ENCODE measurements around the gene ZSCAN31.

The ZSCAN31 gene

DNA sequence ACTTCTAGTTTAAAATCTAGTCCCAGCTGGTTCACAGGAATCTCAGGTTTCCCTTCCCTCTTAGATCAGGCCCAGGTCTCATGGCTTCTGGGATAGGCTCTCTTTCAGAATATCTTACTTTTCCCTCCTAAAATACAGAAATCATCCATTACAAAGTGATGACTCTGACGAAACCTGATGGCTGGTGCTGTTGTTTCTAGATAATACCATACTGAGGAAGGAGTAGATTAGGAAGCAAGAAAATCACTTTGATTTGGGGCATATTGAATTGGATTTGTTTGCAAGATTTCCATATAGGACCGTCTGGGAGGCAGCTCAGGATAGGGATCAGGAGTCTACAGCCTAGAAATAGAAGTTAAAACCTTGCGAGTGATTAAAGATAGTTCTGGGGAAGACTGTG, 17.4 kb upstream of the ZSCAN31 start:
- DNase-seq (ENCODE audit: low read depth, low spot score) = no peak

DNA sequence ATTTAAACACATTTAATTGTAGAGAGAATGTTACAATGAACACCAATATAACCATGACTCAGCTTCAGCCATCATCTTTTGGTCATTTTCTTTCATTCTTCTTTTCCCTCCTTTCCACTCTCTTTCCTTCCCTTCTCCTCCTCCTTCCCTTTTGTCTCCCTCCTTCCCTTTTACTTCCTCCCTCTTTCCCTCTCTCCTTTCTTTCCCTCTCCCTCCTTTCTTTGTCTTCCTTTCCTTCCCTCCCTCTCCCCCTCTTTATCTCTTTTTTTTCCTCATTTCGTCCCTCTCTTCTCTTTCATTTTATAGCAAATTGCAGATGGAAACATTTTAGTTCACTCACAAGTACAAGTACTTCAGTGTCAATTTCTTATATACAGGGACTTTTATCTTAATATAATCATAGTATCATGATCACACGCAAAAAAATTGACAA, 15.6 kb upstream of the ZSCAN31 start:
- no peak for DNase-seq (ENCODE audit: low read depth, low spot score)

DNA sequence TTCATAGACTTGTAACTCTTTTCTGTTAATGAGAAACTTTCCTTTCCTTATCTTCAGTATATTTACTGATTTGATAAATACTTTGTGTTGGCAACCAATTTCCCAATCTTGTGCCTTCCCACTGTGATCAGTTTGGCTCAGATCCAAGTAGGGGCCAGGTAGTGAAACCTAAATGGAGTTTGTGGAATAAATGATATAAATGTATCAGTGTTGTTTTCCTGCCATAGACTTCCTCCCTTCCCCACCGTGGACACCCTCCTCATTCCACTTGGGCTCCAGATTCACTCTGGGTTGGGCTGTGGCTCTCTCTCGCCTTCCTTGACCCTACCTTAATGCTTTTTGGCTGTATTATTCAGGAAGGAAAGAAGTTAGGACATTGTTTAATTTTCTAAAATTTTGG, 15.1 kb upstream of the ZSCAN31 start:
- DNase-seq (ENCODE audit: low read depth, low spot score) = no peak

DNA sequence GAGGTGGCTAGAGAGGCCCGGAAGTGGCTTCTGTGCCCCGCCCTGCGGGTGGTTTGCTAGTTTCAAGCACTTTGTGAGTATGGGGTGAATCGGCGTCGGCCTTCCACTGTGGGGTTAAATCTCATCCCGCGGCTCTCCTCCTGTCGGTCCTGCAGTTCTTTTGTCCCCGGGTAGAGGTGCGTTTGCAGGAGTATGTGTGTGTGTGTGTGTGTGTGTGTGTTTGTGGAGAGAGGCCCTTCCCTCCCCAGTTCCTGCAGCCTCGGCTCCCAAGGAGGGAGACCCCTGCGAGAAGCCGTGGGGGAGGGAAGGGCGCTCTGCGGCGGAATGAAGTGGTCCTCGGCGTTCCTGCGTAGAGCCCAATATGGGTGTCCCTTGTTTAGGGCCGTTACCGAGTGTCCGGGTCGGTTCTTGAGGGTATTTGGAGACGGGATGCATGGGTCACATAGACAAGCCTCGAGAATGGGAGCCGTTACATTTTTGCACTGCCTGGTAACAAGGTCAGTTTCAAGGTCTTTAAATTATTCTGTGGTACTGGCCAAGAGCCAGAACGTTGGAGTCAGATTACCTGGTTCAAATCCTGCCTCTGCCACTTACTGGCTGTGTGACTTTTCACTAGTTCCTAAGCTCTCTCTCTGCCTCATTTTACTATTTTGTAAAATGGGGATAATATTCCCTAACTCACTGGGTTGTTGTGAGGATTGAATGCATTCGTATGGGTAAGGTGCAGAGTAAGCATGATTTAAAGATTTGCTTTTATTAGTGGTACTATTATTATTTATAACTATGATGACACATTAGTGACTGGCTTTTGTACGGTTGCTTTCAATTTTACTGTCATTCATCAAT, 14.2 kb upstream of the ZSCAN31 start, which contains the start of gene ZKSCAN3:
Gene ZKSCAN3 (plus strand): TSS at position 56 of the 846 bp plus-strand sequence. CDS start 9,640 bp downstream, outside the sequence.
- DNase-seq (ENCODE audit: low read depth, low spot score) = no peak

DNA sequence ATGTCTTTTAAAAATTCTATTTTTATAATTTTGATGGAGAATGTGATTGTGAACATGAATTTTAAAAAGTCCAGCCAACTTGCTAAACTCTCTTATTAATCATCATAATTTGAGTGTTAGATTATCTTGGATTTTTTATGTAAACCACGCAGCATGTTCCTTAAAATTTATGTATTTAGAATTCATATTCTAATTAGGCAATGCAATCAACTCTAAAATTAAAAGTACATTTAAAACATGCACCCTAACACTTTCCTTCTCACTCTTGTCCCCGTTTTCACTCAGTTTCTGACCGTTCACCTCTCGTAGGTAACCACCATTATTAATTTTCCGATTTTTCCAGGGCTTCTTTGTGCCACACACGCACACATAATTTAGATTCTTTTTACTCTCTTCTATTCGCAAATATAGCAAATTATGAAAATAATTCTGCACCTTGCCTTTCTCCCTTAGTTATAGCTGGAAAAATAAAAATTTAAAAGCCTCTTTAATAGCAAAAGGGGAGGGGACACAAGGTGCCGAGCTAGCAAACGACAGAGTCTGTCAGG, 13.5 kb upstream of the ZSCAN31 start:
- DNase-seq (ENCODE audit: low read depth, low spot score) = no peak

DNA sequence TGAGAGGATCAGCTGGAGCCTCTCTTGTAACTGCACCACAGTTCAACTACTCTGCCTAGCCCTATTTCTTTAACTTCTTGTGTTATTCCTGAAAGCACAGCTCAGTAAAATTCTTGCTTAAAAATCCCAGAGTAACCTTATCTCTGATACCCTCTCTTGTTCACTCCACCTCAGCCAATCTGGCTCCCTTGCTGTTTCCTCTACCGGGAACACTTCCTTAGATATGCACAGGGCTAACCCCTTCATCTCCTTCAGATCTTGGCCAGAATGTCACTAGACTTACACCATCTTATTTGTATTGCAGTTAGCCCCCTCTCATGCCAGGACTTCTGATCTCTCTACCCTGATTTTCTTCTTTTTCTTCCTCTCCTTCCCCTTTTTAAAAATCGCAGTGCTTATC, 11.2 kb upstream of the ZSCAN31 start:
- no peak for DNase-seq (ENCODE audit: low read depth, low spot score)

DNA sequence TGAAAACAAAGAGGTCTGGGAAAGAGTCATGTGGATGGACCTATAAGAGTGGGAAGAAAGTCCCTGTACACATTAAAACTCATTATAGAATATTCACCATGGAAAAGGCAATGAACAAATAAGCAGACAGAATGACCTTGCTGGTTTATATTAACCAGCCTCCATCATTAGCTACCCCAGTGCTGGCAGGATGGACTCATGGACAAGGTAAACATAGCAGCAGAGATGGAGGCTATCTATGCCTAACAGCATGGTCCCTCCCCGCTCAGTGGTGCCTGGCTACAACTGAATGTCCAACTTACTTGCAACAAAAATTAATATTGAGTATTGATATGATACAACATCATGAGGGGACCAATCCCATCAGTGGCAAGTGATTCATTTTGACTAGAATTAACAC, 9.3 kb upstream of the ZSCAN31 start:
- DNase-seq (ENCODE audit: low read depth, low spot score) = no peak

DNA sequence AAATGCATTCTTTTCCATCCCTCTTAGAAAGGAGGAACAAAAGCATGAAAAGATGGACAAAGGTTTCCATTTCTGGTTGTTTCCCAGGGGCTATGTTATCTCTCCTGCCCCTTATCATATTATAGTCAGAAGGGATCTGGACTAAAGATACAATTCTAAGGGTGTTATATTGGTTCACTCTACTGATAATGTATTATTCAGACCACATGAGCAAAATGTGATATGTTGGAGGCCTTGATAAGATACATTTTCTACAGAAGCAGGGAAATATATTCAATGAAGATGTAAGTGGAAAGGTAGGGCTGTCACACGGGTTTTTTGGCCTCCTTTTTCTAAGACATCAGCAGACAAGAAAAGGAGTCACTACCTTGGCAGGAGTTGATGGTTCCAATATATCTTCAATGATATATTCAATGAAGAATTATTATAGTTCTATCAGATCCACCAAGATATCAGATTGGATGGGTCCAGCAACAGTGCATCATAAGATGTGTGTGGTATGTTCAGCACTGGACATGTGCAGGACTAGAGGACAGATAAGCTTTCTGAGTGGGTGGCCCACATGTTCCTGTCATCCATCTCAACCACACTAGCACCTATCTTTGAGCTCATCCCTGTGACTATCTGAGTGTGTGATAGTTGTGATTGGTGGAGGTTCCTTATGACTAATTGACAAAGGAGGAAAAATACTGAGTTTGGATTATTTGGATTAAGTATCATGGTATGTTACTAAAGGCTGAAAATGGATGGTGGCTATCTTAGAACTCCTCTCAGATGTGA, 8.1 kb upstream of the ZSCAN31 start:
- no peak for DNase-seq (ENCODE audit: low read depth, low spot score)

DNA sequence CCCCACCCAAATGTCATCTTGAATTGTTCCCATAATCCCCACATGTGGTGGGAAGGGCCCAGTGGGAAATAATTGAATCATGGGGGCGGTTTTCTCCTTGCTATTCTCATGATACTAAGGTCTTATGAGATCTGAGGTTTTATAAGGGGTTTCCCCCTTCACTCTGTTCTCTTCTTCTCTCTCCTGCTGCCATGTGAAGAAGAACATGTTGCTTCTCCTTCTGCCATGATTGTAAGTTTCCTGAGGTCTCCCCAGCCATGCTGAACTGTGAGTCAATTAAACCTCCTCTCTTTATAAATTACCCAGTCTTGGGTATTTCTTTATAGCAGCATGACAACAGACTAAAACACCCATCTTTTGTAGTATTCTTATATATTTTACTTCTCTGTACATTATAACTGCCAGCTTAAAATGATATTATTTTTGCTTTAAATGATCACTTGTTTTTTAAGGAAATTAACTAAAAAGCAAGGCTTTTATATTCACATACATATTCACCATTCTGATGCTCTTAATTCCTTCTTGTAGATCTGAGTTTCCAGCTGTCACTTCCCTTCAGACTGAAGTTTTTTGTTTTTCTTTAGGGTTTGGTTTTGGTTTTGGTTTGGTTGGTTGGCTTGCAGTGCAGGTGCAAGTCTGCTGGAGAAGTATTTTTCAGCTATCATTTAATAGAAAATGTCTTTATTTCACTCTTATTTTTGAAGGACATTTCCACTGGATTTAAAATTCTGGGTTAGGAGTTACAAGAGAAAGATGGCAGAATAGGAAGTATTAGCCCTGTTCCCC, 4.6 kb upstream of the ZSCAN31 start:
- DNase-seq (ENCODE audit: low read depth, low spot score) = no peak

DNA sequence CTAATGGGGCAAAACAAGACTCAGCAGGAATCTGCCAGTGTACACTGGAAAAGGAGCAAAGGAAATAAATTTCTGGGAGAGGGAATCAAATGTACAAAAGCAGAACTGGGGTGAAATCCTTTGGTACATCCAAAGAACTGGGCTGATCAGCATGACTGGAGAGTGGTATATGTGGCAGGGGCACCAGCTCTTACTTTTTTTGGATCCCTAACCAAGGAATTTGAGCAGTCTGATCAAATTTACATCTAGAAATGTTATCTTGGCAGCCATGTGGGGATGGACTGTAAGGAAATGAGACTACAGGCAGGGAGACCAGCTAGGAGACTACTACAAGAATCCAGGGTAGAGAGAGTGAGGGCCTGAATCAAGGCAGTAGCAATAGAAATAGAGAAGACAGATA, 1.2 kb upstream of the ZSCAN31 start:
- no peak for DNase-seq (ENCODE audit: low read depth, low spot score)

DNA sequence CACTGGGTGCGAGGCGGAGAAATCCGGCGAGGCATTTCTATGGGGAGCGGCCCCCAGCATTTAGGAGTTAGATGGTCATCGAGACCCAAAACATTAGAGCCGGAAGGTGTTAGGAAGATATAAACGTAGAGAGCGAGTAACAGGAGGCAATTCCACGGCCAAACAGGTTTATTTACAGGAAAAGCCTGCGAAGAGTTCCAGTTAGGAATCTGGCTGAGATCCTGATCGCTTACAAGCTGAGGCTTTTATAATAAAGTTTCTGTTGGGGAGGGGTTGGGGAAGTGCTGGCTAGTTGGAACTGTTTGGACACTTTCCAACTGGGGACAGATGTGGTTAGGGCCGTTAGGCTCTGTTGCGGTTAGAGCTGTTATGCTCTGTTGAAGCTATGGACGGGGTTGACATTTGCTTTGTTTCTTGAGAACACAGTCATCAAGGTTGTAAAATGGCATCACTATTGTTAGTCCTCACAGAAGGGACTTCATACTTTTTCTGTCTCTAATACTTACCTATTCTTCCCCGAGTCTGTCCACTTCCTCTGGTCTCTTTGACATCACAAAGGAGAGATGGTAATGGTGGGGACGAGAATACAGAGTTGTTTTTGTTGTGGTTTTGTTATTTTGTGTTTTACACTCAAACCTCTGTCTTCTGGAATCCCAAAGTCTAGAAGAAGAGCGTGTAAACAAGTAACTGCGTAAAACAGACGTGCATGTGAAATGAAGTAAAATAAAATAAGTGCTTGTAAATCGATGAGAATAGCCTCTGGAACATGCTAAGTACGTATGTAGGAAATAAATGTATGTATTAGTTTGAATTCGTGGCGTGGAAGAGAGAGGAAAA, 554 bp upstream of the ZSCAN31 start:
- DNase-seq (ENCODE audit: low read depth, low spot score) = no peak

DNA sequence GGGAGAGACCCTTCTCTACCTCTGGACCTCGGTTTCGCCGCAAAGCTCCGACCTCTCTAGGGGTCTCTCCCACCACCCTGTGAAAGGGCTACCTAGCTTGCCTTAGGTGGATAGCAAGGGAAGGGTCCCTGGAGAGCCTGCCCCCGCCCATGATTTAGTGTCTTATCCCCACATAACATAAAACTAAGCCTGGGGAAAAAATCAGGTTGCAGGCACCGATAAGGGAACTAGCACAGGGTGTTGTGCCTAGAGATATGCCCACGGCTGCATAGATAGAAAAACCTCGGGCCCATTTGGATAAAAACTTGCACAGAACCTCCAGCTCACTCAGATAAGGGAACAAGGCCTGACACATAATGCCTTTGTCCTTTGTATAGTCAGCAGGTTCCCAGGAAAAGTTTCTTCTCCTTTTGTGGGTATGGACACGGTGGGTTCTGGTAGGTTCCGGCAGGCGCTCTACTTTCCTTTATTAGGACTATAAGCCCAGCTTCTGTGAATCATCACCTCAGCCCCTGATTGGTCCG, 846 bp downstream of the ZSCAN31 start:
- no peak for DNase-seq (ENCODE audit: low read depth, low spot score)

DNA sequence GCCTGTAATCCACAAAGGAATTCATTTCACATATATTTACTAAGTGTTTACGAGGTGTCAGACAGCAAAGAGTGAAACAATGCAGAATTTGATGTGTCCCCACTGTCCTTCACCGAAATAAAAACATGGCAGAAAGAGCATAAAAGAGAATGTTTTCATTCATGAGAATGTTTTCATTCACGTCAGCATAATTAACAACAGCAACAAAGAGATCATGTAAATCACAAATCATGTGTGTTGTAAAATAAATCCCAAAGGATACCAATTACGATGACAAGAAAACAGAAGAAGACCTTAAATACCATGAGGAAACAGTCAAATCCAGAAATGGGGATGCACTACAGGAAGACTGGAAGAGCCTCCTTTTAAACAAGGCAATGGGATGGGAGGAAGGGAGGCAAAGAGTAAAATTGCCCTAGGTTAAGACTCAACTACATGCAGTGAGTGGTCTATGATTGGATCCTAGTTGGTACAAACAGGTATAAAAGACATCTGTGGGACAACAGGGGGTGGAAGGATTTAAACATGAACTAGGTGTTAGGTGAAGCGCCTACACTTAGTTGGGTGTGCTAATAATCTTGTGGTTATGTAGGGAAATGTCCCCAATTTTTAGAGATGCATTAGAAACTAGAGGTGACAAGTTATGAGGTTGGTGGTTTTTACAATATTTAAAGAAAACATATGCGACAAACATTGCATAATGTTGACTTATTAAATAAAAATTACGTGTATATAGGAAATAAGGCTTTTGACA, 1.5 kb downstream of the ZSCAN31 start:
- DNase-seq (ENCODE audit: low read depth, low spot score) = no peak

DNA sequence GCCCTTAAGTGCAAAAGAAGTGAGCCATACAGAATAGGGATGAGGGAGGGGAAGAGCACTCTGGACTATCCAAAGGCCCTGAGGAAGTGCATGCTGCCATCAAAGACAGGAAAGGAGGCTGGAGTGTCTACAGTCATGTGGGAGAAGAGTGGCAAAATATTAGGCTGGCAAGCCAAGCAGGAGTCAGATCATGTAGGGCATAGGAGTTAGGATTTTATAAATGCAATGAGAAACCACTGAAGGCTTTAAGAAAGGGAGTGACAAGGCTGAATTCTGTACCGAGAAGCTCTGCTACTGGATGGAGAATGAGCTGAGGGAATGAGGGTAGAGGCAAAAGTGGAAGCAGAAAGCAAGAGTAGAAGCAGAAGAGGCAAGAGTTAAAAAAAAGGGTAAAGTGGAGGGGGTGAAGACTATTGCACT, 2.3 kb downstream of the ZSCAN31 start:
- DNase-seq (ENCODE audit: low read depth, low spot score) = no peak

DNA sequence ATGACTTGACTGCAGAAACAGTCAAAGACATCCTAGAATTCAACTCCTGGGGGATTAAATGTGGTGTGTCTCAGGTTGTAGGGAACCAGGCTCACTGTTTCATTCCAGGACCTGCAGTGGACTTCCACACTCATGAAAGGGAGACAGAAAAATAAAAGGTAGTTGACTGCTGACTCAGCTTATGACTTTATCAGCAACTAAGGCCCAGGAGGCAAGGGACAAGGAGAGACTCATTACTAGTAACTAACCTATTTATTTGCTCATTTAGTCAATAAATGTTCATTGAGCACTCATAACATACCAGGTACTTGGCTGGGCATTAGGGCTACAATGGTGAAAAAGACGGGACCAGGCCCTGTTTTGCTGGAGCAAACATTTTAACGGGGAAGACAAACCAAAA, 2.9 kb downstream of the ZSCAN31 start:
- DNase-seq (ENCODE audit: low read depth, low spot score) = no peak

DNA sequence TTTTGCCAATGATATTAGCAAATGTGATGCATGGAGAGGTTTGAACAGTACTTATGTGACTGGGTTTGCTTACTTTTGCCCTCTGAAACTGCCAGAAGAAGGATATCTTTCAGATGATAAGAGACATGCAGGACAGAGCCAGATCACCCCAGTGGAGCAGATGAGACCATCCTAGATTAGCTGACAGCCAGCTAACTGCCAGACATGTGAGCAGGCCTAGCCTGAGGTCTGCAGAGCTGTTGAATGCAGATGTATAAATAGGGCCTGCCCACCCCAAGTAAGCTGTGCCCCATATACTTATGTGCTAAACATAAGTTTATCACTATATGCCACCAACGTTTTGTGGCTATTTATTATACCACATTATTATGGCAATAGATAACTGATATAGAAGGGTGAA, 5.9 kb downstream of the ZSCAN31 start:
- DNase-seq (ENCODE audit: low read depth, low spot score) = no peak

DNA sequence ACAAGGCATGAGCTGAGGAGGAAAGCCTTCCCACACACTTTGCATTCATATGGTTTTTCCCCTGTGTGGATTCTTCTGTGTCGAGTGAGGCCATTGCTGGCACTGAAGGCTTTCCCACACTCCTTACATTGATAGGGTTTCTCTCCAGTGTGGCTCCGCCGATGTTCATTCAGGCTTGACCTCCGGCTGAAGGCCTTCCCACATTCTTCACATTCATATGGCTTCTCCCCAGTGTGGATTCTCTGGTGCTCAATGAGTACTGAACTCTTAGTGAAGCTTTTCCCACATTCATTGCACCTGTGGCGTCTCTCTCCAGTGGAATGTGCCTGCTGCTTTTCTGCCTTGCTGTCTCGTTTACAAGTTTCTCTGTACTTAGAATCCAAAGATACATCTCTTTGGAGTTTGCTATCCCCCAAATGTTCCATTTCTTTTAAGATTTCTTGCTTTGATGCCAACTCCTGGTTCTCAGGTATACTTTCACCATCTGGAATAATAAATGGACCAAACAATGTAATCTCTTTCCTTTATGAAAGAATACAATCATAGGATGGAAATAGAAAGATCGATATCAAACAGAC, 9.5 kb downstream of the ZSCAN31 start:
- no peak for DNase-seq (ENCODE audit: low read depth, low spot score)

DNA sequence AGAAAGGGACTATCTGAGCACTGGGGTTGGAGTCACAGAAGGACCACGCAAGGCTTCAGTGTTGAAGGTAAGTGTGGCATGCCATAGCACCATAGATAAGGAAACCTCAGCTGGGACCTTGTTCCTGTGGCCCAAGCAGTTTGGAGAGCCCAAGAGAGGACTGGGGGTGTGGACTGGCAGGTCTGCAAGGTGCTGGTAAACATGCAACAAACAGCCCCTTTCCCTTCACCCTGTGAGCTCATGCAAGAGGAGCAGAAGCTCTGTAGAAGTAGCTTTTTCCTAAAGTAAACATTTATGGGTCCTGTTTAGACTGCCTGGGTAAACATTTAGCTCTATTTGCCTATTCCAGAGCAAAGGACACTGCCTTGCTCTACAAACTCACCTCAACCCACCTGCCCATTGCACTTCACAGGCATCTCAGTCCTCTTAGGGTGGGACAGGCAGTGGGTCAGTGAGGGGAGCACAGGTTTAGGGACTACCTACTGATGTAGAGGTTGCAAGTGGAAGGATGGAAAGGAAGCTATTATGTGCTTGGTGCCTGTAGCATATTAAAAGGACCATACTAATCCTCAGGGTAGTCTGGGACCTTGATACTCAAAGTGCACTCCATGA, 12.0 kb downstream of the ZSCAN31 start:
- DNase-seq (ENCODE audit: low read depth, low spot score) = no peak

DNA sequence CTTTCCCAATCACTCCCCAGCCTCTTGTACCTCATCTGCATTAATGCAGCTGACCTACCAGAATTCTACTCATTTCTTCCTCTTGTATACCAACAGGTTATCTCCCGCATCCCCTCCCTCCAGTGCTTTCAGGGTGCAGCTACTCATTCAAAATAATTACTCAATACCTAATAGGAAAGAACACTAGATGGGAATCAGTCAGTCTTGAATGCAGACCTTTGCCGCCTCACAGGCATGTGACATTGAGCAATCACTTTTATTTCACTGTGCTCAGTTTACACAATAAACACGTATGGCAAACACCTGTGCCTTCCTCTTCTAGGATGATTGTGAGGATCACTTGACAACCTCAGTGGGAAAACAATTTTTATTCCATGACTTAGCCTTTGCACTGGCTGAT, 13.3 kb downstream of the ZSCAN31 start:
- no peak for DNase-seq (ENCODE audit: low read depth, low spot score)
